Measurements from ENCODE around the gene AAR2. TPM values are rescaled to one million over a fixed set of nuclear protein-coding genes. Genes with fewer than 3 reads are reported as not detected.

AAR2 gene
- total RNA-seq, 1 donor from 2014 or later = 25.2 TPM

DNA sequence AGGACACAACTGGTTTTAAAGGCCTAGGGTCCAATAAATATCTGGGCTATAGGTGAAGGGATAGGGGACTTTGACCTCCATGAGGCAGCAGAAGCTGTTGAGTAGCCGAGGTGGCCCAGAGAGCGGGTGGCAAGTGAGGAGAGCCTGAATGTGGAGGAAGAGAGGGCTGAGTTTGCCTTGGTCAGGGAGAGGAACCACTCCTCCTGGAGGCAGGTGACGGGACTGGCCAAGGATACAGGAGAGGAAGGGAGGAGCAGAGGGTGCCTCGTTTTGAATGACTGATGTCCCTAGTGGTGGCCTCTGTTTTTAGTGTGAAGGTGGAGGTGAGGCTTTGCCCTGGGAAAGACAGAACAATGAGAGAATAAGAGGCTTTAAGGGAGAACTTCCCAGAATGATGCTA is 19.1 kb upstream of the AAR2 start:
- intact Hi-C loops (cut with micrococcal nuclease) = no loop called here

DNA sequence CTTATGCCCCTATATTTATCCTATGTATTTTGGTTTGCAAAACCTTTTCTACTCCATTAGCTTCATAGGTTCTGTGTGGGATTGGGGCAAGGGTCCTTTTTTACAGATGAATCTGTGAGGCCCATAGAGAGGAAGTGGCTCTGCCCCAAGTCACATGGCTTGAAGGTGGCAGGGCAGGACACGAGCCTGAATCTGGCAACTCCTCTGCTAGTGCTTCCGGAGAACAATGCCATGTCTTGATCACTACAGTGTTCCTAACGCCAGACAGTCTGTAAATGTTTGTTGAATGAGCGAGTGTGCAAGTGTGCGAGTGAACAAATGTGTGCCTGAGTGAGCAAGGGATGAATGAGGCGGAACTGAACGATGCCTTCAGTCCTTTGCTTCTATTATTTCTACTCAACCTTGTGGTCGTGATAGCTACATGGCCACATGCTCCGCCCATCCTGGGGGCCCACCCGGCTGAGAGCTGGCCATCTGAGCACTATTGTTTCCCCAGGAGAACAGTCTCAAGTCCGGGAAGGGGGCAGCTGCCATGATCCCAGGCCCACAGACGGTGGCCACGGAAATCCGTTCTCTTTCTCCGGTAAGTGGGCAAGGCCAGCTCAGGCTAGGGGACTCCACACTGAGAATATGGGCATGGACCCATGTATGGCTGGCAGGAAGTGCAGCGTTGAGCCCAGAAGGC is 17.8 kb upstream of the AAR2 start:
- intact Hi-C loops (cut with micrococcal nuclease) = no loop called here

DNA sequence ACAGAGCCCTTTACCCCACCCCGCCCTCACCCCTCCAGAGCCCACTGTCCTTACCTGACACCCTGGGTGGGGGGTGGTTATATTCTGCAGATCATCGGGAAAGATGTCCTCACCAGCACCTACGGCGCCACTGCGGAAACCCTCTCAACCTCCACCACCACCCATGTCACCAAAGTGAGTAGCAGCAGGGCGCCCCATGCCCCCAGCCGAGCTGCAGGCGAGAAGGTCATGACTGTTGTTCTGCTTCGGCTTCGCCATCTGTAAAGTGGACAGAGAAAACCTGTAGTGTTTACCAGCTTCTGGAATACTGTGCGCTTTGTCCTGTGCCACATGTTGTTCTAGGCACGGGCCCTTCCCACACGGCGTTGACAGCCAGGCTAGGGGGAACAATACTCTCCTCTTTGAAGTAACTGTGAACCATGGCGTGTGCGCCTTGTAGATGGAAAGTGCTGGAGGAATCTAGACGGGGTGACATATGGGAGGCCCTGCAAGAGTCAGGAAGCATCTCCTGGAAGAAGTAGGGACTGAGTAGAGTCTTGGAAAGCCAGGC is 16.5 kb upstream of the AAR2 start:
- intact Hi-C loops (cut with micrococcal nuclease) = no loop called here

DNA sequence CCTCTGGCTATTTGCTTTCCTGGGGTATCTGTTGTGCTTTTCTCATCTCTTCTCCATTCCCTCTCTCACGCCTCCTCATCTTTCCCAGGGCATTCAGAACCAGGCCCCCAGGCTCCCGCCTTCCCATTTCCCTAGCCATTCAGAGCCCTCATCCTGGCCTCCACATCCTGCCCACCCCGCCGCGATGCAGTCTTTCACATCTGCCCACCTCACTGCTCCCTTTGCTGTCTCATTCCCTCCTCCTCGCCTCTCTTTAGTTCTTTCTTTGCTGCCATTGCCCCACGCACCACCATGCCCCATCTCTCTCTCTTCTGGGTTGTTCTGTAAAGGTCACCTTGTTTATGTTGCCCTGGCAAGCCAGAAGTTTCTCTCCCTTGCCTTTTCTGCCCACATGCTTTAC is 10.6 kb upstream of the AAR2 start:
- intact Hi-C loops (cut with micrococcal nuclease) = no loop called here

DNA sequence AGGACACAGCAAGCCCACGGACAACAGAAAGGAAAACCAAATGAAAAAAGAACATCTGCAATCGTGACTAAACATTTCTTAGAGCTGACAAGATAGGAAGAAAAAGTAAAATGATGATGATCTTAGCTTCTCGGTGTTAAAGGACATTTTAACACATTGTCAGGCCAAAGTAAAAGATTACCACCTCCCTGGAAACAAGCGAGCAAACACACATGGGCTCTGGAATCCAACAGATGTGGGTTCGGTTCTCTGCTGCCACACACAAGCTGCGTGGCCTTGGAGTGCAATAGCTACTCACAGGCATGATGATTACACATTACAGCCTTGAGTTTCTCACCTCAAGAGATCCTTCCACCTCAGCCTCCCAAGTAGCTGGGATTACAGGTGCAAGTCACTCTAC is 7.5 kb upstream of the AAR2 start:
- intact Hi-C loops (cut with micrococcal nuclease) = no loop called here

DNA sequence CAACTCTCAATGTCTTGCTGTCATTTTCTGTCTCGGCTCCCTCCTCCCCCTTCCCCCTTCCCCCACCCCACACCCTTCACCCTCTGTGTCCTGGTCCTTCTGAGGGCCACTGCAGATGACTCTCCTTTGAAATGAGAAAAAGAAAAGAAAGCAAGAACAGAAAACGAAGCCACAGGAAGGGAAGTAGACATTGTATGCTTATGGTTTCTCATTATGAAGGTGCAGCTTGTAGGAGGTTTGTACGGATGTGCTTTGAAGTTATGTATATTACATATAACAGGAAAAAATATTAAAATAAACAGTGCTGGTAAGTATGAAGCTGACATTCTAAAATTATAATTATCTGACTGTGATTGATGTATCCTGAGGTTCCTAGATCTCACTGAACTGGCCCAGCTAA is 6.3 kb upstream of the AAR2 start:
- intact Hi-C loops (cut with micrococcal nuclease) = no loop called here

DNA sequence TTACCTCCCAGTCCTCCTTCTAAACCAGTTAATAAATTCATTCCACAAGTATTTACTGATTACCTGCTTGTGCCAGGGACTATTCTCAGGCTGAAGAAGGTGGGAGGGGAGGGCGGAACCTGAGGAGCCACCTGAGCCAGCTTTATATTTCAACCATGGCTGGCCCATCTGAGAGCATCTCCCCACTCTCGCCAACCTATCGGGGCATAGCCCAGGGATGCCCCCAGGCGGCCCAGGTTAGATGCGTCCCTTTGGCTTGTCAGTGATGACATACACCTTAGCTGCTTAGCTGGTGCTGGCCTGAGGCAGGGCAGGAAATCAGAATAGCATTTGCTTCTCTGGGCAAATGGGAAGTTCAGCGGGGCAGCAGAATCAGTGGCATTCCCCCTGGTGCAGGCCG is 4.9 kb upstream of the AAR2 start:
- intact Hi-C loops (cut with micrococcal nuclease) = no loop called here

DNA sequence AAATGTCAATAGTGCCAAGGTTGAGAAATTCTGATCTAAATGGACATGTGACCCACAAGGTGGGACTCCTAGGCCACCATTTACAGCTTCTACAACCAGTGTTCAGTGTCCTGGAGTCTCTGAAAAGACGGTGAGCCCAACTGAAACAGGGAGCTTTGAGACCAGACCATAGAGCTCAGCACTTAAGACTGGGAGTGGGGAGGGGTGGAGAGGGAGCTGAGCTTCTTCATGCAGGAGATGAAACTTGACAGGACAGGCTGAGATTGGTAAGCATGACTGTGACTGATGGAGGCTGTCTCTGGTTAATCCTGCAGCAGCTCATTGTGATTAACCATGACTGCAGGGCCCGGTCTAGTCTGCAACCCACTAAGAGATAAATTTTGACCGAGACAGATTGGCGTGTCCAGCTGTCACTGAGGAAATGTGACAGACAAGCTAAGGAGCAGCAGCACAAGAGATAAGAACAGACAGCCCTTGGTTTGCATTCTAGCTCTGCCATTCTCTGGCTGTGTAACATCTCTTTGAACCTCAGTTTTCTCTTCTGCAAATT is 1.4 kb upstream of the AAR2 start:
- intact Hi-C loops (cut with micrococcal nuclease) = loop anchor here (5.0 kb wide), 1 partner anchor 493 kb away; the partner anchor contains the start of gene RBM39

DNA sequence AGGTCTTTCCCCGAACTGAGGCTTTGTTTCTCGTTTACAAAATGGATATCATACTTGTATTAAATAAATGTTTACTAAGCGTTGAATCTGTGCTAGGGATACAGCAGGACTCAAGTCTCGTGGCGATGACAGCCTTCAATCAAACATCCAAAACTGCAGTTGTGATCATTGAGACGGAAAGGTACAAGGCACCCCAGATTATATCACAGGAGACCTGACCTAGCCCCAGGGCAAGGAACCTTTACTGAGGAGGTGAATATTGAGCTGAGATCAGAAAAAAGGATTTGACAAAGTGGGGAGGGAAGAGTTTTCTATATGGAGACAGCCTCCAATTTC is 476 bp downstream of the AAR2 start:
- intact Hi-C loops (cut with micrococcal nuclease) = loop anchor here (5.0 kb wide), 1 partner anchor 494 kb away; the partner anchor contains the start of gene RBM39

DNA sequence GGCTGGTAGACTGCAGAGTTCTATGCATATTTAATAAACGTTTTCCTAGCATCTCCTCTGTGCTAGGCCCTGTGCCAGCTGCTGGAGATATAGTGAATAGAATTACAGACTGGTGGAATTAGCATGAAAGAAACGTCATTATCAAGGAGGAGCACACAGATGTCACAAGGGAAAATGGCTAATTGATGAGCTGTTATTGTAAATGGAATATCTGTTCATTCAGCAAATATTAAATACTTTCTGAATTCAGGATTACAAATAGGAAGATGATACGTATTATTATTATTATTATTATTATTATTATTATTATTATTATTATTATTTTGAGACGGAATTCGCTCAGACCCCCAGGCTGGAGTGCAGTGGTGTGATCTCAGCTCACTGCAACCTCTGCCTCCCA is 1.2 kb downstream of the AAR2 start:
- intact Hi-C loops (cut with micrococcal nuclease) = loop anchor here (5.0 kb wide), 1 partner anchor 495 kb away; the partner anchor contains the start of gene RBM39

DNA sequence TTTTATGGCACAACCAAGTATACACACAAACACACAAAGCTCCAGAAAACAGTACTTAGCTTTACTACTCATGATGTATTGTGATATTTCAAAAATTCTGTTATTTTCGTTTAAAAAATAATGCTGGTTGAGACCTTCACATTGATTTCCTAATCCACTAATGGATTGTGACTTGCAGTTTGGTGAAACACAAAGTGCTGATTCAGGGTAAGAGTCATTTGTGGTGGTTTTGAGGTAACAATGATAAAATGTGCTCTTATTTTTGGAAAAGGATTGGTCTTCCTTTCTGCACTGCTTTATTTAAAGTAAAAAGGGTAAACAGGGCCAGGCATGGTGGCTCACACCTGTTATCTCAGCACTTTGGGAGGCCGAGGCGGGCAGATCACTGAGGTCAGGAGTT is 1.9 kb downstream of the AAR2 start:
- intact Hi-C loops (cut with micrococcal nuclease) = loop anchor here (5.0 kb wide), 1 partner anchor 496 kb away; the partner anchor contains the start of gene RBM39

DNA sequence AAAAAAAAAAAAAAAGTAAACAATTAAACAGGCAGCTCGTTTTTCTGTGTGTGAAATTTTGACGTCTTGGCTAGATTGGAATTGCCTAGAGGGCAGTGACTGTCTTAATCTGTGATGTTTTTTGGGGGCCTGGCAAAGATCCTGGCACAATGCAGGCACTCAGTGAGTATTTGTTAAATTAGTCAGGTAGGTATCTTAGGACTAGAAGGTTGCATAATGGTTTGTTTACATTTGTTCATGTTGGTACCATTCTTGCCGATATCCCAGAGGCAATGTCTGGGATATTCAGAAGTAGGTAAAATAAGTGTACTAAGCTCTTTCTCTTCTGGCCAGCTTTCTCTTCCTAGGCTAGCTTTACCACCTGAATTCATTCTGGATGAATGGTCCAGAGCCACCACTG is 2.5 kb downstream of the AAR2 start:
- intact Hi-C loops (cut with micrococcal nuclease) = loop anchor here (5.0 kb wide), 1 partner anchor 496 kb away; the partner anchor contains the start of gene RBM39

DNA sequence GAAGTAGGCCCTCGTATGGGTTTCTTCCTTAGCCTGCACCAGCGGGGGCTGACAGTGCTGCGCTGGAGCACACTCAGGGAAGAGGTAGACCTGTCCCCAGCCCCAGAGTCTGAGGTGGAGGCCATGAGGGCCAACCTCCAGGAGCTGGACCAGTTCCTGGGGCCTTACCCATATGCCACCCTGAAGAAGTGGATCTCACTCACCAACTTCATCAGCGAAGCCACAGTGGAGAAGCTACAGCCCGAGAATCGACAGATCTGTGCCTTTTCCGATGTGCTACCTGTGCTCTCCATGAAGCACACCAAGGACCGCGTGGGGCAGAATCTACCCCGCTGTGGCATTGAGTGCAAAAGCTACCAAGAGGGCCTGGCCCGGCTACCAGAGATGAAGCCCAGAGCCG is 3.8 kb downstream of the AAR2 start:
- intact Hi-C loops (cut with micrococcal nuclease) = no loop called here

DNA sequence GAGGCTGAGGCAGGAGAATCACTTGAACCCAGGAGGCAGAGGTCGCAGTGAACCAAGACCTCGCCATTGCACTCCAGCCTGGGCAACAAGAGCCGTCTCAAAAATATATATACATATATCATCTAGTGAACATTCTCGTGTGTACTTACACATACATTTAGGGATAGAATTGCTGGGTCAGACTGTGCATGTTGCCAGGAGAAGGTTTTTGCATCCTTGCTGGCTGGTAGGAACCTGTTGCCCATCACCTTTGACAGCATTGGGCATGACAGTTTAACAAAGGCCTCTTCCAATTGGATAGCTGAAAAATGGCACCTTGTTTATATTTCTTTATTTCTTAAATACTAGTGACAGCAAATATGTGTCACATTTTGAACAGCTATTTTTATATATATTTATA is 5.4 kb downstream of the AAR2 start:
- intact Hi-C loops (cut with micrococcal nuclease) = no loop called here

DNA sequence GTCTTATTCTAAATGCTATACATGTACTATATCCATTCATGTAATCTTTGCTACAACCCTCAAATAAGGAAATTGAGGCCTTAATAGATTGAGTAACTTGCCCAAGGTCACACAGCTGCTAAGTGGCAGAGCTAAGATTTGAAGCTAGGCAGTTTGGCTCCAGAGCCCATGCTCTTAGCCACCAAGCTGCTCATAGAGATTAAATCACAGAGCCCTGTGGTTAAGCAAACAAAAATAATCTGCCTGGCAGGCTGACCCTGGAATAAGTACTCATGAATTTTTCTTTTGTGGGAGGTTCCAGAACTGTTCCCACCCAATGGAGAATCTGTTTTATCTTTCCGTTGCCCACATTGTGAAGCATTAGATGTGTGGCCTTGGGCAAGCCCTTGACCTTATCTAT is 7.4 kb downstream of the AAR2 start:
- intact Hi-C loops (cut with micrococcal nuclease) = no loop called here

DNA sequence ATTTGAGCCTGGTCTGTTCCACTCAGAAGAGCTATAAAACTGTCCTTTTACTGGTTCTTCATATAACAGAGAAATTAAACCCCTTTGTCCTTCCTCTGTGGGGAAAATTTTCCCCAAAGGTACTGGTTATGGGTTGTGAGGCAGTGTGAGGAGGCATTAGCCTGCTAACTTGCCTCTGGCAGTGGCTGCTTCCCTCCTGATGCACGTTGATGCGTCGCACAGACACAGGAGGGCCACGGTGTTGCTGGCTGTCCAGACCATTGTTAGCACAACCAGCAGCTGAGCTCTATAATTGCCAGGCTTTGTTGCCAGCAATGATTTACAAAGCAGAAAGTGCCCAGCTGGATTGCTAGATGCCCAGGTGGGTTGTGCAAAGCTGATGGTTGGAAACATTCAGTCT is 10.1 kb downstream of the AAR2 start:
- intact Hi-C loops (cut with micrococcal nuclease) = no loop called here

DNA sequence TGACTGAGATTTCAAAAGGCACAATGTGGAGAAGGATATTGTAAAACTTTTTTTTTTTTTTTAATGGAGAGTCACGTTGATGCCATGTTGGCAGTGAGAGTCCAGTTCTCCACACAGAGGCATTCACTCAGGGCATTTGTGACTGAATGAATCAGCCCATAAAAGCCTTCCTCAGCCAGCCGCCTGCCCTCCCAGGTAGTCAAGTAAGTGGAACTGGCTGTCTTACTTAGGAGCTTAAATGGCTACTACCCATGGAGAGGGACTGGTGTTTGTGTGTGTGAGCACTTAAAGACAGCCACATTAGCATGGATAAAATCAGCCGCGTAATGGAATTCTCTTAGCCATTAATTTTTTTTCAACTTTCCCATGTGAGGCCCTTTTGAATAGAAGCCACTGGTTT is 12.6 kb downstream of the AAR2 start:
- intact Hi-C loops (cut with micrococcal nuclease) = no loop called here

DNA sequence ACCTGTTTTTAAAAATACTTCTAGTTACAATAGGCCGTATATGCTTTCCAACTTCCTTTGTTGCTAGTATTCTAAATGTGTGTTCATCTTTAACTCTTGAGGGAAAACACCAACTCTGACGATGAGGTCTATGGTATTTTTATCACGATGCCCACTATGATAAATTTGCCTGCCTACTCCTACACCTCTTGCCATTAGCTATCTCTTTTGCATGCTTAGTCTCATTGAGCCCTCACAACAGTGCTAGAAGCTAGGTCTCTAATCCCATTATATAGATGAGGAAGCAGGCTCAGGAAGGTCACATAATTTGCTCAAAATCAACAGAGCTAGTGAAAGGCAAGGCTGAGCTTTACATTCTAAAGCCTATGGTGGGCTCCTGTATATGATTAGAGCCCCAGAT is 13.2 kb downstream of the AAR2 start:
- intact Hi-C loops (cut with micrococcal nuclease) = no loop called here

DNA sequence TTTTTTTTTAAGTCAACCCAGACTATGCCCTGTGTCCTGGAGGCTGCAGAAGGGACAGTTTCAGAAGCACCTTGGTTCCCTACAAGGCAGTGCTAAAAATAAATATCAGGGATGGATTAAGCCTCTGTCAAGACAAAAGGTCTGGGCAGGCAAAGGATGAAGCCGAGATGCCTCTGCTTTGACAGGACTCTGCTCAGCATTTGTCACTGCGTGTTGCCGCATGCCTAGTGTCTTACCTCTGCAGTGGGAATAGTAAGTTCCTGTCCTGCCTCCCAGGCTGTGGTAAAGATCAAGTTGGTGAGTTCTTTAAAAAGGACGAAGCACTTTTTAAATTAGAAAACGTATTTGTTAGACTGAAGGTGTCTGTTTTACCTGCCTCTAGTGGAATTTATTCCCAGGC is 15.1 kb downstream of the AAR2 start:
- intact Hi-C loops (cut with micrococcal nuclease) = no loop called here

DNA sequence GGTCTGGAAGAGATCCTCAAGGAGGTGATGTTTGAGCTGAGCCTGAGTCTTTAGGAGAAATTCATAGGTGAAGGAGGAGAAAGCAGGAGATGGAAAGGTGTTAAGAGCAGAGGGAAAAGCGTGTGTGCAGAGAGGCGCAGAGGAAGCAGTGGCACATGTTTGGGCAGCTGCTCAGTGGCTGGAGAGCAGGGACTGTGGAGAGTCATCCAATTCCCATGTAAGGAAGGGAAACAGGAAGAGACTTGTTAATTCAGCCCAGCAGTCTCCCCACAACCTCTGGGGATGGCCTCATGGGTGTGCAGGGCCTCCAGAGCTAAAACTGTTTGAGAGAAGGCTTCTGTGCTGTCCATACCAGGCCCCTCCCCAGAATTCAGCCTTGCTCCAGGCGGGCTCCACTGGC is 16.2 kb downstream of the AAR2 start:
- intact Hi-C loops (cut with micrococcal nuclease) = no loop called here

DNA sequence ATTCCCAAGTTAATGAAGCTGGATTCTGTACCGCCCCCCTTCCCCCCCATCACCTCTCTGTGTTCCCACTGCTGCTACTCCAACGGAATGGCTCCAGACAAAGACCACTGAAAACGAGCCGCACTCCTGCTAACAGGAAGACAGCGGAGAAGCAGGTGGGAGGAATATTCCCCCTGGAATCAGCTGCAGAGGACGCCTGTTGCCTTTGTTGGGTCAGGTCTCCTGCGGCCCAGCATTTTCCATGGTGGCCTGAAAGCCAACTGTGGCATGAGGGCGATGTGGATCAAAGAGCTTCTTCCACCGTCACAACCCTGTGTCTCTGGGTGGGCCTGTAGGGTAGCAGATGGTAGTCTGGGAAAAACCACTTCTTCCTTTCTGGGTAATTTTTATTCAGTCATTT is 16.8 kb downstream of the AAR2 start:
- intact Hi-C loops (cut with micrococcal nuclease) = no loop called here

DNA sequence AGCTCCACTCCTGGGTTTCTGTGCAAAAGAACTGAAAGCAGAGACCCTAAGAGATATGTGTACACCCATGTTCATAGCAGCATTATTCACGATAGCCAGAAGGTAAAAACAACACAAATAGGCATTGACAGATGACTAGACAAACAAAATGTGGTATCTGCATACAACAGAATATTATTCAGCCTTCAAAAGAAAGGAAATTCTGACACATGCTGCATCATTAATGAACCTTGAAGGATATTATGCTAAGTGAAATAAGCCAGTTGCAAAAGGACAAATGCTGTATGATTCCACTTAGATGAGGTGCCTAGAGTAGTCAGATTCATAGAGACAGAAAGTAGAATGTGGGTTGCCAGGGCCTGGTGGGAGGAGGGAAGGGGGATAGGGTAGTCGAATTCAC is 17.8 kb downstream of the AAR2 start:
- intact Hi-C loops (cut with micrococcal nuclease) = no loop called here

DNA sequence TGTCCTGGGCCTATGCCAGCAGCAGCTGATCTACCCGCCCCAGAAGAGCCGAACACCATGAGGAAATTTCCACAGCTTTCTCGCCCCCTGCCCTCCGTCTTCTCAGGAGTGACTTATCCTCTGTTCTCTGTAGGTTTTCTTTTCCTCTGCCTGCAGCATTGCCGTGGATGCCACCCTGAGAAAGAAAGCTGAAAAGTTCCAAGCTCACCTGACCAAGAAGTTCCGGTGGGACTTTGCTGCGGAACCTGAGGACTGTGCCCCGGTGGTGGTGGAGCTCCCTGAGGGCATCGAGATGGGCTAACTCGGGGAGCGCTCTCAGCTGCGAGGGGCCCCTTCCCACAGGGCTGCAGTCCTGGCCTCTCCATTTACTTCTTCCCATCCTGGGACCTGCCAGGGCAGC is 19.2 kb downstream of the AAR2 start:
- intact Hi-C loops (cut with micrococcal nuclease) = no loop called here

All from T-helper 2 cell treated with Interferon-gamma antibody and Interleukin-4, amounts not matched to agents 100 ng/mL and 5 ng/mL, for 36 hours (primary cell).